Medulla oblongata (tissue), 1 donor: ENCODE measurements around the gene SAMD4B.
"Not testable (repeated sequence)": the region's sequence is repeated elsewhere in the genome, so short reads cannot be mapped to it uniquely, and the experiment has no call there.

Experiments used
- DNase-seq: peaks from one replicate; pipeline ENCODE4 v3.0.0-alpha.2; 2015; ENCODE audit errors: extremely low spot score

SAMD4B gene

GRCh38 chr19:39310558-39311311 lies 31.5 kb upstream of the SAMD4B start:
- no peak for DNase-seq

GRCh38 chr19:39314016-39314728 lies 28.0 kb upstream of the SAMD4B start:
- DNase-seq, result no peak

GRCh38 chr19:39315933-39316332 lies 26.3 kb upstream of the SAMD4B start:
- no peak for DNase-seq

DNA sequence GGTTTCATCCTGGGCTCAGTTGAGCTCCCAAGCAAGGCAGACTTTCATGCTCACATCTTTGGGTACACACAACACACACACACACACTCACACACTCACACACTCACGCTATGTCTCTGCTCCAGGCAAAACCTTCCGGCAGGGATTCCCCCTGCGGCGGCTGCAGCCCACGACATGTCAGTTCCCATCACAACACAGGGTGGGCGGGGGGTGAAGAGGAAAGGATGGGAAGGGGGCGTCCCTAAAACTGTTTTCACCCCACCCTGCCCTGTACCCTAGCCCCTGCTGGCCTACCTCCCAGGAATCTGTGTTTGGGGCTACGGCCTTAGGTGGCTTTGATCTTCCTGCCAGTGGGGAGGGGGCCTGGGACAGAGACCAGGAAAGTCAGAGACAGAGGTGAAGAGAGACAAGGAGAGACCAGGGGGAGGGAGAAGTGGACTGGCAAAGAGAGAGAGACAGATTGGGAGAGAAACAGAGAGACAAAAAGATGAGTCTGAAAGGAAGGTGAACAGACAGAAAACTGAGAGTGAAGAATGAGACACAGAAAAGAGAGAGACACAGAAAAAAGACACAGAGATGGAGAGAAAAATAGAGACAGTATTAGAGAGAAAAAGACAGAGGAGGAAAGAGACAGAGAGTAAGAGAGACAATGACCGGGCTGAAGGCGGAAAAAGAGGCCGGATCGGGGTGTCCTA lies 25.4 kb upstream of the SAMD4B start:
- no peak for DNase-seq

DNA sequence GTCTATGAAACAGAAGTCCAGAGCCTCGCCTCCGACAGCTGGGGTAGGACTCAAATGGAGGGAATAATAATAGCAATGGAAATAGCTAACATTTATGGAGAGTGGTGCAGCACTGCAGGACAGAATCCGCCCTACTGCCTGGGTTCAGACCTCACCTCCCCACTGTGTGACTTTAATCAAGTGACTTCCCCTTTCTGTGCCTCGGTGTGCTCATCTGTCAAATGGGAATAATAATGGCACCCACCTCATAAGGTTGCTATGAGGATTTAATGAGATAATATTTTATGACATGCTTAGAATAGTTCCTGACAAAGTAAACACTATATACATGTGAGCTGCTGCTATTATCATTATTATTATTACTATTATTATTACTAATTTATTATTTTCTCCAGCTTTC lies 24.7 kb upstream of the SAMD4B start:
- DNase-seq, result no peak

GRCh38 chr19:39318071-39318470 lies 24.1 kb upstream of the SAMD4B start:
- no peak for DNase-seq

GRCh38 chr19:39318690-39319089 lies 23.5 kb upstream of the SAMD4B start:
- no peak for DNase-seq

- DNase-seq, result no peak
These were observed 22.9 kb upstream of the SAMD4B start for GRCh38 chr19:39319098-39319891.

DNA sequence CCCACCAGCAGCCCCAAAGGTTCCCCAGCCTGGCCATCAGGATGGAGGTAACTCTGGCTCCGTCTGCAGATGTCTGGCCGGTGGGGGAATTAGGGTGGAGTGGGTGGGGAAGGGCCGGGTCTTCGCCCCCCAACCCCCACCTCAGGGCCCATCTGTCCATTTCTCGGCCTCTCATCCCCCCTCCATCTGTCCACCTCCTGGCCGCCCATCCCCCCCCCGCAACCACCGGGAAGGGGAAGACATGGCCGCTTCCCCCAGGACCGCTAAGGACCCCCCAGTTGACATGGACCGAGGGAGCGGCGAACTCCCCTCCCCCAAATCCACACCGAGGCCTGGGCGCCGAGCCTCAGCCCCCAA lies 22.4 kb upstream of the SAMD4B start:
- no peak for DNase-seq

- DNase-seq, result no peak
These were observed 20.9 kb upstream of the SAMD4B start for GRCh38 chr19:39321117-39321831.

- DNase-seq, result no peak
These were observed 20.4 kb upstream of the SAMD4B start for GRCh38 chr19:39321832-39322176.

DNA sequence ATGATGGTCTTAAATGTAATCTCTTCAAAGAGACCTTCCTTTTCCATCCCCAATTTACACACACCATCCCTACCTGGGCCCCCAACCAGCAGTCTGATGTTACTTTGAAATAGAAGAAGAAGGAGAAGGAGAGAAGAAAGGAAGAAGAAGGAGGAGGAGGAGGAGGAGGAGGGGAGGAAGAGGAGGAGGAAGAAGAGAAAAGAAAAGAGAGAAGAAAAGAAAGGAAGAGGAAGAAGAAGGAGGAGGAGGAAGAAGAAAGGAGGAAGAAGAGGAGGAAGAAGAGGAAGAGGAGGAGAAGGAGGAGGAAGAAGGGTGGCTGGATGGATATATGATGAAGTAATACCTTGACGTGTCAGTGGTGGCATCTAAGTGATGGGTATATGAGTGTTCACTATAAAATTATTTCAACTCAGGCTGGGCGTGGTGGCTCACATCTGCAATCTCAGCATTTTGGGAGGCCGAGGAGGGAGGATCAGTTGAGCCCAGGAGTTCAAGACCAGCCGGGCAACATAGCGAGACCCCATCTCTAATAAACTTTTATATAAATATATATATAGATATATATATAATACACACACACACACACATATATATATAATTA lies 17.9 kb upstream of the SAMD4B start:
- DNase-seq, result no peak

GRCh38 chr19:39325778-39326665 lies 16.2 kb upstream of the SAMD4B start:
- no peak for DNase-seq

DNA sequence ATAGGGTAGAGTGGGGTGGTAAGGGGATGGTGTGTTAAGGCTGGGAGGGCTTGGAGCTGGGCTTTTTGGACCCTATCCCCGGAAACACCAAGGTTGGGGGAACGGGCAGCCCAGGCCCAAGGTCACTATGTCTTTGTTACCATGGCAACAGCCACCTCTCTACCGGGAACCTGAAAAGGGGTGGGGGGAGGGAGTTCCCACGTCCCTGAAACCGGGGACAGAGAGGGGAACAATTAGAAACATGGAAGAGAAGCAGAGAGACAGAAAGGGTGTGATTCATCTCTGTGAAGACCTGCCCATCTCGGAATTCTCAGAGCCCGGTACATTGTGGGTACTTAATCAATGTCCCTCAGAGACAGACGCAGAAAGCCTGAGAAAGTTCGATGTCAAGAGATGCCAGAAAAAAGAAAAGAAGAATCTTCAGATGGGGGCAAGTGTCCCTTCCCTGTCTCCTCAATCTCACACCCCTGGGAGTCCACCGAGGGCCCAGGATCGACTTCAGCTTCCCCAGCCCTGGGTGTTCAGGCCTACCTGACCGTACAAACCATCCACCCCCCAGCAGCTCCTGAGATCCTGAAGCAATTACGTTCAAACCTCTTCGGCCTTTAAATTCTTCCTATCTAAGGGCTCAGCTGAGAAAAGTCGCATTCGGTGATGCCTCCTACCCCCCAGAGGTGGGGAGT lies 14.7 kb upstream of the SAMD4B start:
- no peak for DNase-seq

GRCh38 chr19:39328046-39328705 lies 14.0 kb upstream of the SAMD4B start:
- peak; percentile 90 for DNase-seq

DNA sequence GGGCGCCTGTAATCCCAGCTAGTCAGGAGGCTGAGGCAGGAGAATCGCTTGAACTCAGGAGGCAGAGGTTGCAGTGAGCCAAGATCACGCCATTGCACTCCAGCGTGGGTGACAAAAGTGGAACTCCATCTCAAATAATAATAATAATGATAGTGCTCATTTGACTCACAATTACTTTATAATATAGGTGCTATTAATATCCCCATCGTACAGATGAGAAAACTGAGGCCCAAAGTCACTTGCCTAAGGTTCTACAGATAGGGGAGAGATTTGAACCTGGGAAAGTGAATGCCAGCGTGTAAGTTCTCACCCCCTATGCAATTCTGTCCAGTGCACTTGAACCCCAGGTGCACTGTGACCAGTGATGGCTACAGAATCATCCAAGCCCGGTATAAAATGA lies 12.3 kb upstream of the SAMD4B start:
- no peak for DNase-seq

- DNase-seq, result no peak
These were observed 9.9 kb upstream of the SAMD4B start for GRCh38 chr19:39332293-39332692.

DNA sequence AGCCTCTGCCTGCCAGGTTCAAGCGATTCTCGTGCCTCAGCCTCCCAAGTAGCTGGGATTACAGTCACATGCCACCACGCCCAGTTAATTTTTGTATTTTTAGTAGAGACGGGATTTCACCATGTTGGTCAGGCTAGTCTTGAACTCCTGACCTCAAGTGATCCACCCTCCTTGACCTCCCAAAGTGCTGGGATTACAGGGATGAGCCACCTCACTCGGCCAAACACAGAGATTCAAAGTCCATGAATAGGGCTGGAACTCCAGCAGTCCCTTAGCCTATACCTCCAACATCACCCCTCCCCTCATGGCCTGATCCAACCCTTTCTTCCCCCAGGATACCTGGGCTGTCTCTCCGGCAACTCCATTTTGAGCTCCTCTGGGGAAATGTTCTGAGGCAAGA lies 9.5 kb upstream of the SAMD4B start:
- DNase-seq, result not testable (repeated sequence)

DNA sequence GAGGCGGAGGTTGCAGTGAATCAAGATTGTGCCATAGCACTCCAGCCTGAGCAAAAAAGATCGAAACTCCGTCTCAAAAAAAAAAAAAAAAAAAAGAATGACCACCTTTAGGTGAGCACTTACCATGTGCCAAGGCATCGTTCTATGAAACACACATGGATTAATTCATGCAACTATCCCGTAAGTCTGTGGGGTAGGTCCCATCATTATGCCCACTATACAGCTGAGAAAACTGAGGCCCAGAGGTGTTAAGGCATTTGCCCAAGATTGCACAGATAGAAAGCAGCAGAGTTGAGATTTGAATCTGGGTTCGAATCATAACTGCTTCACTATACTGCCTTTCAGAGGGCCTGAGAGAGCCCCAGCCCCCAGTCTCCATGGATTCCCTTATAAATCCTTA lies 8.7 kb upstream of the SAMD4B start:
- no peak for DNase-seq
